Gastrocnemius medialis (tissue), 4 donors: ENCODE measurements around the gene ADGRB3. TPM values are rescaled to one million over a fixed set of nuclear protein-coding genes. Genes with fewer than 3 reads are reported as not detected.

Experiments
- ATAC-seq, 2 donors: fragments of 150-250 bp; one replicate each; pipeline ENCODE4 v1.9.1; 2016
- DNase-seq, 2 donors: peaks; one replicate each; pipeline ENCODE4 v3.0.0-alpha.2; 2019
- H3K27ac ChIP-seq, 4 donors: fragments of 200-600 bp; sonication (generic); 1 replicate in 1 of 4; 2 replicates in 3 of 4; pipeline ENCODE4 v1.5.1; 2016 to 2018; ENCODE audit warnings: mild to moderate bottlenecking in 2 of 4, moderate library complexity in 1 of 4
- H3K27me3 ChIP-seq, 3 donors: fragments of 200-600 bp; sonication (generic) in 2 of 3; 1 replicate in 1 of 3; 2 replicates in 2 of 3; pipeline versions ENCODE4 v1.5.1 to v1.6.0; 2016 to 2019; ENCODE audit warnings: mild to moderate bottlenecking in 1 of 3, moderate library complexity in 1 of 3
- H3K36me3 ChIP-seq, 2 donors: fragments of 200-600 bp; sonication (generic) in 1 of 2; one replicate each; pipeline ENCODE4 v1.5.1; 2017 to 2018
- H3K4me1 ChIP-seq, 2 donors: fragments of 200-600 bp; sonication (generic) in 1 of 2; one replicate each; pipeline ENCODE4 v1.5.1; 2016 to 2017; ENCODE audit warnings: mild to moderate bottlenecking in 2 of 2
- H3K4me3 ChIP-seq, 4 donors: fragments of 200-600 bp; sonication (generic) in 3 of 4; 1 replicate in 1 of 4; 2 replicates in 3 of 4; pipeline ENCODE4 v1.5.1; 2016 to 2019; ENCODE audit warnings: mild to moderate bottlenecking in 2 of 4
- H3K9me3 ChIP-seq, 3 donors: fragments of 200-600 bp; sonication (generic) in 2 of 3; 1 replicate in 1 of 3; 2 replicates in 2 of 3; pipeline ENCODE4 v1.5.1; 2016 to 2019
- POLR2A ChIP-seq, 2 donors: fragments of 450-650 bp; IDR thresholded peaks; one replicate each; pipeline ENCODE4 v1.6.1; 2017; ENCODE audit warnings: antibody characterized with exemption in 2 of 2, mild to moderate bottlenecking in 2 of 2, moderate library complexity in 2 of 2
- in situ Hi-C, 4 donors: fragments of 200-750 bp; cut with MboI; loops; one replicate each; pipeline versions ENCODE4 v1.15.0 to v1.8.0; 2017; ENCODE audit warnings: low sequenced_read_pairs in 4 of 4
- intact Hi-C: fragments of 100-400 bp; cut with DNase I; formaldehyde crosslinking; loops from one replicate; pipeline ENCODE4 v1.15.1; 2023; ENCODE audit warnings: low total_unique reads
- total RNA-seq, 4 donors: library from RNA; depleted of rRNA; stranded (reverse); fragments of >200 nt; gene quantifications; one replicate each; pipeline versions ENCODE4 v1.1.0 to v1.2.3, GENCODE V29; 2016
- TF ChIP-seq, protein P1 (sequence below), 5 experiments: fragments of 450-650 bp in 3 of 5; fragments of 200-600 bp in 2 of 5; sonication (generic) in 2 of 5; IDR thresholded peaks in 4 of 5; conservative IDR thresholded peaks in 1 of 5; 1 replicate in 4 of 5; 2 replicates in 1 of 5; pipeline ENCODE4 v1.5.1; 2016 to 2019; ENCODE audit warnings: antibody characterized with exemption in 5 of 5, mild to moderate bottlenecking in 3 of 5, moderate library complexity in 3 of 5

The ADGRB3 gene
- total RNA-seq, 4 donors from 2014 or later: 0.56 to 0.58 (median 0.58) TPM; not detected in 1

- ATAC-seq: no peak
- no peaks in the 10 kb centered on the region for H3K36me3 ChIP-seq
- no peaks in the 10 kb centered on the region for H3K27me3 ChIP-seq
- H3K27ac ChIP-seq: no peak overlapping the region
- no peaks in the 10 kb centered on the region for H3K9me3 ChIP-seq
- in situ Hi-C loops: no loop called here
- no peak overlapping the region for H3K4me3 ChIP-seq
- TF ChIP-seq, protein P1, sequence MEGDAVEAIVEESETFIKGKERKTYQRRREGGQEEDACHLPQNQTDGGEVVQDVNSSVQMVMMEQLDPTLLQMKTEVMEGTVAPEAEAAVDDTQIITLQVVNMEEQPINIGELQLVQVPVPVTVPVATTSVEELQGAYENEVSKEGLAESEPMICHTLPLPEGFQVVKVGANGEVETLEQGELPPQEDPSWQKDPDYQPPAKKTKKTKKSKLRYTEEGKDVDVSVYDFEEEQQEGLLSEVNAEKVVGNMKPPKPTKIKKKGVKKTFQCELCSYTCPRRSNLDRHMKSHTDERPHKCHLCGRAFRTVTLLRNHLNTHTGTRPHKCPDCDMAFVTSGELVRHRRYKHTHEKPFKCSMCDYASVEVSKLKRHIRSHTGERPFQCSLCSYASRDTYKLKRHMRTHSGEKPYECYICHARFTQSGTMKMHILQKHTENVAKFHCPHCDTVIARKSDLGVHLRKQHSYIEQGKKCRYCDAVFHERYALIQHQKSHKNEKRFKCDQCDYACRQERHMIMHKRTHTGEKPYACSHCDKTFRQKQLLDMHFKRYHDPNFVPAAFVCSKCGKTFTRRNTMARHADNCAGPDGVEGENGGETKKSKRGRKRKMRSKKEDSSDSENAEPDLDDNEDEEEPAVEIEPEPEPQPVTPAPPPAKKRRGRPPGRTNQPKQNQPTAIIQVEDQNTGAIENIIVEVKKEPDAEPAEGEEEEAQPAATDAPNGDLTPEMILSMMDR (IDR thresholded peaks at IDR 0.05 in 4 of 5, conservative IDR thresholded peaks at IDR 0.05 in 1 of 5): no peak
- no peak for TF ChIP-seq POLR2A (IDR thresholded peaks at IDR 0.05)
- intact Hi-C loops: no loop called here
- DNase-seq: no peak
- H3K4me1 ChIP-seq: no peaks in the 10 kb centered on the region
Measured at GRCh38 chr6:69089539-69089938, 454.5 kb downstream of the ADGRB3 start.

DNA sequence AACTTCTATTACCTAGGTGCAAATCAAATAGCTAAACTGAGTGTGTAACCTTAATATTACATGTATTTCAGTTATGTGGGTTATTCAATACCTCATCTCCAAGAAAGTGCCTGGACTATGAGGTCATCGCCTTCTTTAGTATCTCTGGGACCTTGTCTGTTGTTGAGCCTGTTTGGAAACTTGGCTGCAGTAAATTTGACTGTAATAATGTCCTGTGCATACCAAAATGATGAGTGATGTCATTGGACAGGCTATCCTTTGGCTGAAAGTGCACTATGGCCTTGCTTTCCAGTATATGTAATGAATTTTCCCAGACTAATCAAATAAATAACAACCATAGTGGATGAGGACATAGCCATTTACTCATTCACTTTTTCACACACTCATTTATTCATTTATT is 455.1 kb downstream of the ADGRB3 start:
- no peaks in the 10 kb centered on the region for H3K36me3 ChIP-seq
- in situ Hi-C loops: no loop called here
- intact Hi-C loops: no loop called here
- ATAC-seq (no peak), DNase-seq (no peak)
- H3K27me3 ChIP-seq: no peaks in the 10 kb centered on the region
- no peak for TF ChIP-seq POLR2A (IDR thresholded peaks at IDR 0.05)
- TF ChIP-seq, protein P1 (IDR thresholded peaks at IDR 0.05 in 4 of 5, conservative IDR thresholded peaks at IDR 0.05 in 1 of 5): no peak
- H3K4me1 ChIP-seq: no peaks in the 10 kb centered on the region
- H3K9me3 ChIP-seq: no peaks in the 10 kb centered on the region
- no peak overlapping the region for H3K4me3 ChIP-seq
- H3K27ac ChIP-seq: no peak overlapping the region

DNA sequence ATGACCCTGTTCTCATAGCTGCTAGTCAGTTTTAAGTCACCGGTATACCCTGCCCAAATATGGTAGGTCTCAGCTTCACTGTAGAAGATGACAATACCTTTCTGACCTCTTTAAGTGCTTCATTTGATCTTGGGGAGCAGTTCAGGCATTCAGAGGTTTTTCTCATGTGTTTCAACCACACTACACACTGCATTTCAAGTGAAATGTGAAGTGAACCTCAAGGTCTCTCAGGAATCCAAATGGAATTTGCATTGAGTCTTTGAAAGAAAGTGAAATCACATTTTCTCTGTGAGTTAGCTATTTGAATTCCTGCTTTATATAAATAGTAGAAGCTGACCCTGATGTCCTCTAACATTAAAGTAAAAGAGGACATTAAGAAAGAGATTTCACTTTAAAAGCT is 461.6 kb downstream of the ADGRB3 start:
- Histone ChIP-seq H3K9me3 (no peaks in the 10 kb centered on the region), H3K4me3 (no peak overlapping the region), H3K4me1 (no peaks in the 10 kb centered on the region), H3K27ac (no peak overlapping the region), H3K27me3 (no peaks in the 10 kb centered on the region), H3K36me3 (no peaks in the 10 kb centered on the region)
- intact Hi-C loops (no loop called here), in situ Hi-C loops (no loop called here)
- ATAC-seq (no peak), DNase-seq (no peak)
- no peak for TF ChIP-seq POLR2A (IDR thresholded peaks at IDR 0.05)
- TF ChIP-seq, protein P1 (IDR thresholded peaks at IDR 0.05 in 4 of 5, conservative IDR thresholded peaks at IDR 0.05 in 1 of 5): no peak

DNA sequence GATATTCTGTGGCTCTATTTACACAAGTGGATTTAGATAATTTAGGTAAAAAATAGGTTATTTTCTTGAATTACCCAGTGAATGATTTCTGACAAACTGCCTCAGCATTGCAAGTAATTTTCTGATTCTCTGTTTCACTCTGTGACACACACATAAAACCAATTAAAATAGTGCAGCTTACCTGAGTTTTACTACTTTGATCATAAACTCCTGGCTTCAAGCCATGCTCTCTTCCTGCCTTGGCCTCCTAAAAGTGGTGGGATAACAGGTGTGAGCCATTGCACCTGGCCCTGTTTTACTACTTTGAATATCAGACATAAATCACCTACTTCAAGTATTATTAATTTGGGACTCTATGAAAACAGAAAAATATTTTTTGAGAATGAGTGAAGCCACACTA is 462.9 kb downstream of the ADGRB3 start:
- Histone ChIP-seq H3K4me3 (no peak overlapping the region), H3K27me3 (no peaks in the 10 kb centered on the region), H3K9me3 (no peaks in the 10 kb centered on the region), H3K27ac (no peak overlapping the region), H3K36me3 (no peaks in the 10 kb centered on the region), H3K4me1 (no peaks in the 10 kb centered on the region)
- ATAC-seq (no peak), DNase-seq (no peak)
- intact Hi-C loops (no loop called here), in situ Hi-C loops (no loop called here)
- TF ChIP-seq, protein P1 (IDR thresholded peaks at IDR 0.05 in 4 of 5, conservative IDR thresholded peaks at IDR 0.05 in 1 of 5): no peak
- no peak for TF ChIP-seq POLR2A (IDR thresholded peaks at IDR 0.05)

DNA sequence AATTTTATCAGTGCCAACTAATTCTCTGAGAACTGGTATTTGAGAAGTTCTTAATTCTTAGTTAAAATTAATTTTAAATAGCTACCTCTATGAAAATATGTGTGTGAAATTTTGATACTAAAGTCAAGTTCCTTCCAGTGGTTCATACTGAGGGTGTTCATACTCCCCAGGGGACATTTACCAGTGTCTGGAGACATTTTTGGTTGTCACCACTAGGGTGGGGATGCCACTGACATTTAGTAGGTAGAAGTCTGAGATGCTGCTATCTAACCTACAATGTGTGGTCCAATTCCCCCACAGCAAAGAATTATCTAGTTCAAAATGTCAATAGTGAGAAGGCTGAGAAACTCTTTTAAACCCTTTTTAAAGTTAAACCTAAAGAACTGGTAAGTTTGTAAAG is 463.8 kb downstream of the ADGRB3 start:
- in situ Hi-C loops: no loop called here
- Histone ChIP-seq H3K4me3 (no peak overlapping the region), H3K27me3 (no peaks in the 10 kb centered on the region), H3K9me3 (no peaks in the 10 kb centered on the region), H3K4me1 (no peaks in the 10 kb centered on the region), H3K36me3 (no peaks in the 10 kb centered on the region), H3K27ac (no peak overlapping the region)
- ATAC-seq: no peak
- no peak for TF ChIP-seq POLR2A (IDR thresholded peaks at IDR 0.05)
- TF ChIP-seq, protein P1 (IDR thresholded peaks at IDR 0.05 in 4 of 5, conservative IDR thresholded peaks at IDR 0.05 in 1 of 5): no peak
- DNase-seq: no peak
- intact Hi-C loops: no loop called here
